ENCODE results near the gene THOC6. TPM values are rescaled to one million over a fixed set of nuclear protein-coding genes. Genes with fewer than 3 reads are reported as not detected.

THOC6 gene
- total RNA-seq, 1 donor from 2014 or later = 27.4 TPM

GRCh38 chr16:2987286-2987685 is 36.5 kb upstream of the THOC6 start:
- DNase-seq (ENCODE audit: low spot score) = no peak
- Mint-ChIP-seq H3K27ac (ENCODE audit: unreplicated experiment) (no peak overlapping the region), H3K36me3 (ENCODE audit: low read depth) (no peaks in the 10 kb centered on the region), H3K4me3 (ENCODE audit: unreplicated experiment) (no peak overlapping the region), H3K9me3 (ENCODE audit: low read depth) (no peaks in the 10 kb centered on the region), H3K4me1 (ENCODE audit: low read depth) (peaks cover 4% of the 10 kb centered on the region), H3K27me3 (ENCODE audit: low read depth) (no peaks in the 10 kb centered on the region)
- no peak for TF ChIP-seq CTCF (IDR thresholded peaks at IDR 0.05)

DNA sequence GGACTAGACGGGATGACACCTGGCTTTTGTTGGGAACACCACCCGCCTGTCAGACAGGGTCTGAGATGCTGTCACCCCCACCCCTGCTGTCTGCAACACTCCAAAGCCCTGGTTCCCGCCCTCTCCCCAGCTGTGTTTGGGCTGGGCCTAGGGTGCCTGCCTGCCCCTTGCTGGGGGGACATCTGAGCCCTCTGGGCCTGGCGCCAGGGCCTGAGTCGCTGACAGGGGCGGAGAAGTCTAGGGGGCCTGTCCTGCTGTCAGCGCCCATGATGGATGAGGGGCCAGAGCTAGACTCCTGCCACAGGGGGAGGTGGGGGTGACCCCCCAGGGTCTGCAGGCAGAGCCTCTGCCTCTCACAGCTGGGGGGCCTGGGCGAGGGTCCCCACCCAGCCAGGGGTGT is 36.0 kb upstream of the THOC6 start:
- DNase-seq (ENCODE audit: low spot score) = no peak

GRCh38 chr16:2988590-2989099 is 35.2 kb upstream of the THOC6 start:
- H3K4me3 Mint-ChIP-seq (ENCODE audit: unreplicated experiment) = no peak overlapping the region
- H3K27ac Mint-ChIP-seq (ENCODE audit: unreplicated experiment) = no peak overlapping the region
- H3K36me3 Mint-ChIP-seq (ENCODE audit: low read depth) = no peaks in the 10 kb centered on the region
- DNase-seq (ENCODE audit: low spot score) = no peak
- no peaks in the 10 kb centered on the region for H3K9me3 Mint-ChIP-seq (ENCODE audit: low read depth)
- TF ChIP-seq CTCF (IDR thresholded peaks at IDR 0.05) = no peak
- peaks cover 4% of the 10 kb centered on the region for H3K4me1 Mint-ChIP-seq (ENCODE audit: low read depth)
- H3K27me3 Mint-ChIP-seq (ENCODE audit: low read depth) = no peaks in the 10 kb centered on the region

More for the DNA sequence above, 36.0 kb upstream of the THOC6 start:
- H3K27ac Mint-ChIP-seq (ENCODE audit: unreplicated experiment) = no peak overlapping the region
- H3K9me3 Mint-ChIP-seq (ENCODE audit: low read depth) = no peaks in the 10 kb centered on the region
- H3K4me1 Mint-ChIP-seq (ENCODE audit: low read depth) = peaks cover 4% of the 10 kb centered on the region
- no peak overlapping the region for H3K4me3 Mint-ChIP-seq (ENCODE audit: unreplicated experiment)
- TF ChIP-seq CTCF (IDR thresholded peaks at IDR 0.05) = no peak
- H3K36me3 Mint-ChIP-seq (ENCODE audit: low read depth) = no peaks in the 10 kb centered on the region
- no peaks in the 10 kb centered on the region for H3K27me3 Mint-ChIP-seq (ENCODE audit: low read depth)

DNA sequence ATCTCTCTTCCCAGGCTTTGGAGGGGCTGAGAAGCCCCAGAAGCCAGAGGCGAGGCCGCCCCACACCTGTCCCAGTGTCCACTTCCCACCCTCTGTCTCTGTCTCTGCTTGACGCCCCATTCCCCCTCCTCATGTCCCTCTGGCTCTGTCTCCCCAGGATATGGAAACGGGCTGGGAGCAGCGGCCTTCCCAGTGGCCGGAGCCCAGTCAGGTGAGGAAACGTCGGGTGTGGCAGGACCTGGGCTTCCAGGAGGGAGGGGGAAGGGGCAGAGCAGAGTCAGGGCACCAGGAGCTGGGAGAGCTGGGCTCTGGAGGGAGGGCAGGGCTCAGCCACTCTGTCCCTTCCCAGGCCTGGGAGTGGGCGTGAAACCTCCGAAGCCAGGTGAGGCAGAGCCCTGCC is 32.9 kb upstream of the THOC6 start:
- DNase-seq (ENCODE audit: low spot score) = no peak
- Mint-ChIP-seq H3K9me3 (ENCODE audit: low read depth) (no peaks in the 10 kb centered on the region), H3K27me3 (ENCODE audit: low read depth) (no peaks in the 10 kb centered on the region), H3K36me3 (ENCODE audit: low read depth) (no peaks in the 10 kb centered on the region), H3K4me3 (ENCODE audit: unreplicated experiment) (no peak overlapping the region), H3K27ac (ENCODE audit: unreplicated experiment) (no peak overlapping the region), H3K4me1 (ENCODE audit: low read depth) (no peaks in the 10 kb centered on the region)
- TF ChIP-seq CTCF (IDR thresholded peaks at IDR 0.05) = no peak

DNA sequence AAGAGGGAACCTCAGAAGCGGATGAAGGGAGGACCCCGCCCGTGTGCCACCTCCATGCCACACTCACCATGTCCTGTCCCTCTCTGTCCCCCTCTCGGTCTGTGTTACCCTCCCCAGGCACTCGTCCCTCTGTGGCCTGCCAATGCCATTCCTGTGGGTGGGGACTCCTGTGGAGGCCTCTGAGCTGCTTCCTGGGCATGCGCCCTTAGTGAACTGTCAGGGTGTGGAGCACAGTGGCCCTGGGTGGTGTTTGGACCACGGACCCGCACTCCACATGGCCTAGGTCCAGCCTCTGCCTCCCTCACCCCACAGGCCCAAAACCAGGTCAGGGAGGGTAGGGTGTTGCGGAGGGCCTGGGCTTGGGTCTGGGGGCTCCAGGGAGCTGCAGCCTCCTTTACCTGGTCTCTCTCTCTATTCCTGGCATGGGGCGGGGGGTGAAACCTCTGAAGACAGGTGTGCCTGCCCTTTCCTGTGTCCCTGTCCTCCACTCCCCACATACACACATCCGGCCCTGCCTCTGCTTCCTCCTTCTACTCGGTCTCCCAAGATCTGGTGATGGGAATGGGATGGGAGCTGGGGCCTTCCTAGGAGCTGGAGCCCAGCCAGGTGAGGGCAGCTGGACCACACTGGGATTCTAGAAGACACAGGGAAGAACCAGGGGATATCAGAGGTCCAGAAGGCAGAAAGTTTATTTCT is 32.1 kb upstream of the THOC6 start:
- Mint-ChIP-seq H3K27ac (ENCODE audit: unreplicated experiment) (no peak overlapping the region), H3K9me3 (ENCODE audit: low read depth) (no peaks in the 10 kb centered on the region), H3K36me3 (ENCODE audit: low read depth) (no peaks in the 10 kb centered on the region), H3K27me3 (ENCODE audit: low read depth) (no peaks in the 10 kb centered on the region), H3K4me1 (ENCODE audit: low read depth) (no peaks in the 10 kb centered on the region), H3K4me3 (ENCODE audit: unreplicated experiment) (no peak overlapping the region)
- no peak for TF ChIP-seq CTCF (IDR thresholded peaks at IDR 0.05)
- DNase-seq (ENCODE audit: low spot score) = no peak

Measured in chondrocyte (in vitro differentiated cells).